Measurements from ENCODE around the gene AOAH. TPM values are rescaled to one million over a fixed set of nuclear protein-coding genes. Genes with fewer than 3 reads are reported as not detected.

AOAH gene
- total RNA-seq, 4 donors from 2014 or later = 1.1 to 4.8 (median 1.6) TPM

DNA sequence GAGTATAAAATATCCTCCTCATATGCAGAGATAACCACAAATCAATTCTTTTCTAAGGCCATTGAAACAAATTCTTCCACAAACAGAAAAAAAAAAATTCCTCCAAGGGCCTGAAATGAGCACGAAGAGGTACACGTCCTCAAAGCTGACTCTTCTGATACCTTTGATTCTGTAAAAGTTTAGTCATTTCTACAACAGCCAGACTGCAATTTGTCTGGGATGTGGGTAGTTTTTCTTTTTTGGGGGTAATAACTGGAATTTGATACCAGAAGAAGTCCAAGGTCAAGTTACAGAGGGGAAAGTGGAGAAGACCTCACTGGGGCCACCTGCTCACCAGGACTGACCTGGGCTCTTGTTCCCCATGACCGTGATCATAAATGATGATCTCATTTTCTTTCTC, 121.8 kb downstream of the AOAH start:
- no peak for DNase-seq (ENCODE audit: low spot score in 2 of 2)
- H3K27ac ChIP-seq = no peak overlapping the region
- no peak overlapping the region for H3K4me3 ChIP-seq
- no peaks in the 10 kb centered on the region for H3K36me3 ChIP-seq
- H3K27me3 ChIP-seq = no peaks in the 10 kb centered on the region
- TF ChIP-seq, protein P1, sequence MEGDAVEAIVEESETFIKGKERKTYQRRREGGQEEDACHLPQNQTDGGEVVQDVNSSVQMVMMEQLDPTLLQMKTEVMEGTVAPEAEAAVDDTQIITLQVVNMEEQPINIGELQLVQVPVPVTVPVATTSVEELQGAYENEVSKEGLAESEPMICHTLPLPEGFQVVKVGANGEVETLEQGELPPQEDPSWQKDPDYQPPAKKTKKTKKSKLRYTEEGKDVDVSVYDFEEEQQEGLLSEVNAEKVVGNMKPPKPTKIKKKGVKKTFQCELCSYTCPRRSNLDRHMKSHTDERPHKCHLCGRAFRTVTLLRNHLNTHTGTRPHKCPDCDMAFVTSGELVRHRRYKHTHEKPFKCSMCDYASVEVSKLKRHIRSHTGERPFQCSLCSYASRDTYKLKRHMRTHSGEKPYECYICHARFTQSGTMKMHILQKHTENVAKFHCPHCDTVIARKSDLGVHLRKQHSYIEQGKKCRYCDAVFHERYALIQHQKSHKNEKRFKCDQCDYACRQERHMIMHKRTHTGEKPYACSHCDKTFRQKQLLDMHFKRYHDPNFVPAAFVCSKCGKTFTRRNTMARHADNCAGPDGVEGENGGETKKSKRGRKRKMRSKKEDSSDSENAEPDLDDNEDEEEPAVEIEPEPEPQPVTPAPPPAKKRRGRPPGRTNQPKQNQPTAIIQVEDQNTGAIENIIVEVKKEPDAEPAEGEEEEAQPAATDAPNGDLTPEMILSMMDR (IDR thresholded peaks at IDR 0.05) = no peak
- TF ChIP-seq POLR2AphosphoS5 (IDR thresholded peaks at IDR 0.05) = no peak
- TF ChIP-seq EP300 (IDR thresholded peaks at IDR 0.05) = no peak
- TF ChIP-seq POLR2A (IDR thresholded peaks at IDR 0.05) = no peak
- WGBS = 92% methylated on average over 3 of the region's 3 CpGs
- H3K9me3 ChIP-seq = no peaks in the 10 kb centered on the region
- H3K4me1 ChIP-seq = no peaks in the 10 kb centered on the region

DNA sequence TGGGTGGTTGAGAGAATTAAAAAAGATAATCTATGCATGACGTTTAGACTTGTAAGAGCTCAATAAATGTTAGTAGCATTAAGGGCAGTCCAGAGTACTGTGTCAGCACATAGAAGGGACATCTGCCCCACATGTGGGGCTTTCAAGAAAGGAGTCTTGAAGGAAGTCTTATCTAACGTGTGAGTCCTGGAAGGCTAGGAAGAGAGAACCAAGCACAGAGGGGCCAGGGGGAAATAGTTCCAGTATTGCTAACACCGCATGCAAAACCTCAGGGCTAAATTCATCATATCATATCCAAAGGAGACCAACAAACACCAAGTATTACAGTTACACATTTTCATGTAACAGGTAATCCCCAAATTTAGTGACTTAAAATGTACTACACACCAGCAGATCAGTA, 122.7 kb downstream of the AOAH start:
- no peaks in the 10 kb centered on the region for H3K36me3 ChIP-seq
- no peaks in the 10 kb centered on the region for H3K9me3 ChIP-seq
- H3K27ac ChIP-seq = no peak overlapping the region
- no peaks in the 10 kb centered on the region for H3K4me1 ChIP-seq
- H3K27me3 ChIP-seq = no peaks in the 10 kb centered on the region
- no peak for DNase-seq (ENCODE audit: low spot score in 2 of 2)
- 46% methylated on average over 3 of the region's 3 CpGs for WGBS
- no peak overlapping the region for H3K4me3 ChIP-seq
- TF ChIP-seq POLR2A (IDR thresholded peaks at IDR 0.05) = no peak
- no peak for TF ChIP-seq POLR2AphosphoS5 (IDR thresholded peaks at IDR 0.05)
- TF ChIP-seq, protein P1 (IDR thresholded peaks at IDR 0.05) = no peak
- no peak for TF ChIP-seq EP300 (IDR thresholded peaks at IDR 0.05)

DNA sequence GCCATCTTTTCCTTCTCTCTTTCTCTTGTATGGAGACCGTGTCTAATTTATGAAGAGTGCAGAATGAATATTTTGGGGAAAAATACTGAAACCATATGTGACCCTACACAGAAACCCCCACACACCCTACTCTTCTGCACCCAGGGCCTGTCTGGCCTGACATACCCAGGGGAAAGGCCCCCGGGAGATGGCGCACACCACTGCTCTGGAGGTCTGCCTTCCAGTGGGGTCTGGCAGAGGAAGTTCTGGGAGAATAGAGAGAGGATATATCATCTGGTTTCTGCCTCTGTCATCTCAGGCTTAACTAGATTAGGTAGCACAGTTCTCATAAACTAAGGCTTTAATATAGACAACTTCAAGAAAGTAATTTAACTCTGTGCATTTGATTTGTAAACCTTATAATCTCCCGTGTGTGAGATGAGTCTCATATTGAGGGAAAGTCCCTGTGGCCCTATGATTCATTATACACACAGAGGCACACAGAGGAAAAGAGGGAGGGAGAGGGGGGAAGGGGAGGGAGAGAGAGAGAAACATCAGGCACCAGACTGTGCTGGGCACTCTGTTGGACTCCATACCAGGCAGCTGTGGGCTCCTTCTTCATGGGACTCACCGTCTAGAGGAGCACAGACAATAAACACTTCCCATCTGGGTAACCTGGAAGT, 123.3 kb downstream of the AOAH start:
- TF ChIP-seq, protein P1 (IDR thresholded peaks at IDR 0.05) = no peak
- TF ChIP-seq EP300 (IDR thresholded peaks at IDR 0.05) = no peak
- TF ChIP-seq POLR2AphosphoS5 (IDR thresholded peaks at IDR 0.05) = no peak
- no peak for TF ChIP-seq POLR2A (IDR thresholded peaks at IDR 0.05)
- DNase-seq (ENCODE audit: low spot score in 2 of 2) = no peak
- H3K9me3 ChIP-seq = no peaks in the 10 kb centered on the region
- H3K36me3 ChIP-seq = no peaks in the 10 kb centered on the region
- H3K27me3 ChIP-seq = no peaks in the 10 kb centered on the region
- H3K4me3 ChIP-seq = no peak overlapping the region
- WGBS = 61% methylated on average over 5 of the region's 5 CpGs
- H3K4me1 ChIP-seq = no peaks in the 10 kb centered on the region
- H3K27ac ChIP-seq = no peak overlapping the region

DNA sequence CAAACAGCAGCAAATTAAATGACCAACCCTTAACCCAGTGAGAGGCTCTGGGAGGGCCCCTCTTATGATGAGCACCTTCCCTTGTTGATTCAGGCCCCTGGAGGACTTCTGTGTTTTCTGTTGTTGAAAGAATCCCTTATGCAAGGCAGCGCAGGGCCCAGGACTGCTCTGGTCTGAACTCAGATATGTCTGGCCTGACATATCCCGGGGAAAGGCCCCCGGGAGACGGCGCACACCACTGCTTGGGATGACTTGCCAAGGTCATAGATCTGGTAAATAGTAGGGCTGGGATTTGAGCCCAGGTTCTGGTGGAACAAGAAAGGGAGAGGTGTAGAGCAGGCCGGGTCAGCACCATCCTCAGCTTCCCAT, 124.0 kb downstream of the AOAH start:
- Histone ChIP-seq H3K27me3 (no peaks in the 10 kb centered on the region), H3K27ac (no peak overlapping the region), H3K9me3 (no peaks in the 10 kb centered on the region), H3K4me3 (no peak overlapping the region), H3K36me3 (no peaks in the 10 kb centered on the region), H3K4me1 (no peaks in the 10 kb centered on the region)
- no peak for DNase-seq (ENCODE audit: low spot score in 2 of 2)
- 96% methylated on average over 6 of the region's 6 CpGs for WGBS
- no peak for TF ChIP-seq EP300 (IDR thresholded peaks at IDR 0.05)

DNA sequence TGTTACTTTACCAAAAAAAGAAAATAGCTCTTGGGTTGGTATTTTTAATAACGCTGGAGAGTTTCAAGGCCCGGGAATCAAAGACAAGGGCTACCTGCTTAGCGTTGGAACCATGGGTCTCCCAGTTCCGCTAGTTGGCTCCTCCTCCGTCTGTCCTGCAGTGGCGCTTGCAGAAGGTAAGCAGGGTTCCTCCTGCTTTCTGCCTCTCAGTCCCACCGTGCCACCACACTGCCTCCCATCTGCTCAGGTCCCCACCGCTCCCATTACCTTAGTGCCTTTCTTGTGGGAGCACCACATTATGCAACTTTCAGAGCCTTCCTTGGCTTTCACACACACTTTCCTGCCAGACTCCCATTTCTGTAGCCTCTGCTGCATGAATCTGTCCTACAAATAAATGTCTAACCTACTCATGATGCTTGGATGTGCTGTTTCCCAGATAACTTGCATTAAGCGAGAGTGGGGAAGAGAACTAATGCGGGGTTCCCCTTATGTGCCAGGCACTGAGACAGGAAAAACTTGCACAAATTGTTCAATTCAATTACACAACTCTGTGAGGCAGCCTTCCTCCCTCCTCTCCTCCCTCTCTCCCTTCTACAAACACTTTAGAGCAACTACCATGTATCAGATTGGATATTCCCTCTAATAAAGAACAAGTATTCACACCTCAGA, 124.5 kb downstream of the AOAH start:
- no peaks in the 10 kb centered on the region for H3K9me3 ChIP-seq
- H3K27ac ChIP-seq = no peak overlapping the region
- TF ChIP-seq POLR2AphosphoS5 (IDR thresholded peaks at IDR 0.05) = no peak
- no peak for TF ChIP-seq POLR2A (IDR thresholded peaks at IDR 0.05)
- TF ChIP-seq EP300 (IDR thresholded peaks at IDR 0.05) = no peak
- TF ChIP-seq, protein P1 (IDR thresholded peaks at IDR 0.05) = no peak
- no peak for DNase-seq (ENCODE audit: low spot score in 2 of 2)
- no peaks in the 10 kb centered on the region for H3K4me1 ChIP-seq
- WGBS = 96% methylated on average over 10 of the region's 10 CpGs
- no peaks in the 10 kb centered on the region for H3K36me3 ChIP-seq
- H3K27me3 ChIP-seq = no peaks in the 10 kb centered on the region
- H3K4me3 ChIP-seq = no peak overlapping the region

All from suprapubic skin (tissue), 4 donors.